GM21526 (cell line): Measurements from ENCODE around the gene NFIA.

ENCODE experiments used
- ATAC-seq: cut with Tn5 transposase; IDR thresholded peaks from one replicate; pipeline ENCODE4 v1.9.1; 2021; ENCODE audit warnings: moderate library complexity; ENCODE audit not compliant: unreplicated experiment, low FRiP score

Gene NFIA

GRCh38 chr1:61234587-61234919 lies 152.2 kb downstream of the NFIA start:
- ATAC-seq: no peak

- no peak for ATAC-seq
These were observed 154.8 kb downstream of the NFIA start for GRCh38 chr1:61237147-61237546.

GRCh38 chr1:61237659-61238358 lies 155.4 kb downstream of the NFIA start:
- ATAC-seq: no peak

GRCh38 chr1:61238359-61238665 lies 156.0 kb downstream of the NFIA start:
- no peak for ATAC-seq

GRCh38 chr1:61240878-61241277 lies 158.5 kb downstream of the NFIA start:
- ATAC-seq: no peak

GRCh38 chr1:61241411-61241838 lies 159.1 kb downstream of the NFIA start:
- no peak for ATAC-seq

GRCh38 chr1:61241973-61242381 lies 159.6 kb downstream of the NFIA start:
- no peak for ATAC-seq

GRCh38 chr1:61244114-61244513 lies 161.8 kb downstream of the NFIA start:
- ATAC-seq: no peak

- no peak for ATAC-seq
These were observed 163.5 kb downstream of the NFIA start for GRCh38 chr1:61245696-61246400.

- ATAC-seq: no peak
These were observed 164.9 kb downstream of the NFIA start for GRCh38 chr1:61247051-61247825.

- ATAC-seq: no peak
These were observed 165.8 kb downstream of the NFIA start for GRCh38 chr1:61247881-61248752.

GRCh38 chr1:61250933-61251332 lies 168.6 kb downstream of the NFIA start:
- no peak for ATAC-seq

- no peak for ATAC-seq
These were observed 170.8 kb downstream of the NFIA start for GRCh38 chr1:61253059-61253735.

GRCh38 chr1:61253912-61254633 lies 171.7 kb downstream of the NFIA start:
- no peak for ATAC-seq

- no peak for ATAC-seq
These were observed 172.4 kb downstream of the NFIA start for GRCh38 chr1:61254634-61255357.

GRCh38 chr1:61255358-61255703 lies 173.0 kb downstream of the NFIA start:
- no peak for ATAC-seq

- no peak for ATAC-seq
These were observed 177.2 kb downstream of the NFIA start for GRCh38 chr1:61259379-61260148.

GRCh38 chr1:61260171-61260570 lies 177.8 kb downstream of the NFIA start:
- no peak for ATAC-seq
